OCI-LY7 (cell line): Measurements from ENCODE around the gene IQGAP2.

Experiments
- CTCF ChIP-seq: fragments of 200-600 bp; sonication (generic); conservative IDR thresholded peaks from 2 replicates; pipeline ENCODE4 v1.5.1; 2014; ENCODE audit warnings: mild to moderate bottlenecking, antibody characterized with exemption, low read length, moderate library complexity, mixed read lengths
- EZH2phosphoT487 ChIP-seq: fragments of 200-600 bp; sonication (generic); IDR thresholded peaks from 2 replicates; pipeline ENCODE4 v1.6.1; 2018; ENCODE audit warnings: low read depth, borderline replicate concordance, mild to moderate bottlenecking, mixed run types, antibody characterized with exemption, low read length, moderate library complexity, mixed read lengths

- TF ChIP-seq CTCF (no peak), EZH2phosphoT487 (no peak)
These were observed 18.4 kb upstream of the IQGAP2 start for GRCh38 chr5:76384705-76385104.
